HG03565 (cell line): ENCODE results near the gene PSMF1.

Experiments used
- ATAC-seq: cut with Tn5 transposase; IDR thresholded peaks from one replicate; pipeline ENCODE4 v1.9.1; 2021; ENCODE audit warnings: mild to moderate bottlenecking, moderate library complexity; ENCODE audit not compliant: unreplicated experiment

PSMF1 gene

GRCh38 chr20:1187605-1188171, 69.3 kb downstream of the PSMF1 start:
- ATAC-seq = no peak

GRCh38 chr20:1188347-1188746, 69.9 kb downstream of the PSMF1 start:
- no peak for ATAC-seq

- no peak for ATAC-seq
Observed at GRCh38 chr20:1189827-1190226, 71.4 kb downstream of the PSMF1 start.

GRCh38 chr20:1190847-1191246, 72.4 kb downstream of the PSMF1 start:
- ATAC-seq = no peak

GRCh38 chr20:1191299-1191698, 72.9 kb downstream of the PSMF1 start:
- no peak for ATAC-seq

- ATAC-seq = no peak
Observed at GRCh38 chr20:1195226-1195625, 76.8 kb downstream of the PSMF1 start.

- no peak for ATAC-seq
Observed at GRCh38 chr20:1196634-1197033, 78.2 kb downstream of the PSMF1 start.

- ATAC-seq = no peak
Observed at GRCh38 chr20:1197801-1198200, 79.4 kb downstream of the PSMF1 start.

GRCh38 chr20:1198751-1199150, 80.3 kb downstream of the PSMF1 start:
- ATAC-seq = no peak

GRCh38 chr20:1199212-1199873, 80.9 kb downstream of the PSMF1 start:
- ATAC-seq = no peak

- ATAC-seq = no peak
Observed at GRCh38 chr20:1199964-1200363, 81.6 kb downstream of the PSMF1 start.

GRCh38 chr20:1202762-1203504, 84.5 kb downstream of the PSMF1 start, which contains the start of gene C20orf202:
Gene C20orf202, plus strand, starts transcription at chr20:1203454. Its CDS starts 132 bp downstream, at chr20:1203586.
- no peak for ATAC-seq

GRCh38 chr20:1203630-1204029, 85.2 kb downstream of the PSMF1 start:
- ATAC-seq = no peak

- ATAC-seq = no peak
Observed at GRCh38 chr20:1204113-1204512, 85.7 kb downstream of the PSMF1 start.

- no peak for ATAC-seq
Observed at GRCh38 chr20:1204576-1204975, 86.2 kb downstream of the PSMF1 start.

- no peak for ATAC-seq
Observed at GRCh38 chr20:1205802-1206201, 87.4 kb downstream of the PSMF1 start.

- no peak for ATAC-seq
Observed at GRCh38 chr20:1206366-1207148, 88.2 kb downstream of the PSMF1 start.

GRCh38 chr20:1207293-1207878, 89.0 kb downstream of the PSMF1 start:
- ATAC-seq = no peak

- no peak for ATAC-seq
Observed at GRCh38 chr20:1209447-1210387, 91.3 kb downstream of the PSMF1 start.

- ATAC-seq = no peak
Observed at GRCh38 chr20:1210501-1210900, 92.1 kb downstream of the PSMF1 start.
